ENCODE results near the gene ZNF311. TPM values are rescaled to one million over a fixed set of nuclear protein-coding genes. Genes with fewer than 3 reads are reported as not detected.

Gene ZNF311
- total and polyA plus RNA-seq, 2 of the 13 experiments (the other 11 are each of a cell fraction or from before 2014, with no cell fraction given) = not detected

GRCh38 chr6:29016559-29017427, 11.7 kb upstream of the ZNF311 start (continued):
- TF ChIP-seq, protein P1, sequence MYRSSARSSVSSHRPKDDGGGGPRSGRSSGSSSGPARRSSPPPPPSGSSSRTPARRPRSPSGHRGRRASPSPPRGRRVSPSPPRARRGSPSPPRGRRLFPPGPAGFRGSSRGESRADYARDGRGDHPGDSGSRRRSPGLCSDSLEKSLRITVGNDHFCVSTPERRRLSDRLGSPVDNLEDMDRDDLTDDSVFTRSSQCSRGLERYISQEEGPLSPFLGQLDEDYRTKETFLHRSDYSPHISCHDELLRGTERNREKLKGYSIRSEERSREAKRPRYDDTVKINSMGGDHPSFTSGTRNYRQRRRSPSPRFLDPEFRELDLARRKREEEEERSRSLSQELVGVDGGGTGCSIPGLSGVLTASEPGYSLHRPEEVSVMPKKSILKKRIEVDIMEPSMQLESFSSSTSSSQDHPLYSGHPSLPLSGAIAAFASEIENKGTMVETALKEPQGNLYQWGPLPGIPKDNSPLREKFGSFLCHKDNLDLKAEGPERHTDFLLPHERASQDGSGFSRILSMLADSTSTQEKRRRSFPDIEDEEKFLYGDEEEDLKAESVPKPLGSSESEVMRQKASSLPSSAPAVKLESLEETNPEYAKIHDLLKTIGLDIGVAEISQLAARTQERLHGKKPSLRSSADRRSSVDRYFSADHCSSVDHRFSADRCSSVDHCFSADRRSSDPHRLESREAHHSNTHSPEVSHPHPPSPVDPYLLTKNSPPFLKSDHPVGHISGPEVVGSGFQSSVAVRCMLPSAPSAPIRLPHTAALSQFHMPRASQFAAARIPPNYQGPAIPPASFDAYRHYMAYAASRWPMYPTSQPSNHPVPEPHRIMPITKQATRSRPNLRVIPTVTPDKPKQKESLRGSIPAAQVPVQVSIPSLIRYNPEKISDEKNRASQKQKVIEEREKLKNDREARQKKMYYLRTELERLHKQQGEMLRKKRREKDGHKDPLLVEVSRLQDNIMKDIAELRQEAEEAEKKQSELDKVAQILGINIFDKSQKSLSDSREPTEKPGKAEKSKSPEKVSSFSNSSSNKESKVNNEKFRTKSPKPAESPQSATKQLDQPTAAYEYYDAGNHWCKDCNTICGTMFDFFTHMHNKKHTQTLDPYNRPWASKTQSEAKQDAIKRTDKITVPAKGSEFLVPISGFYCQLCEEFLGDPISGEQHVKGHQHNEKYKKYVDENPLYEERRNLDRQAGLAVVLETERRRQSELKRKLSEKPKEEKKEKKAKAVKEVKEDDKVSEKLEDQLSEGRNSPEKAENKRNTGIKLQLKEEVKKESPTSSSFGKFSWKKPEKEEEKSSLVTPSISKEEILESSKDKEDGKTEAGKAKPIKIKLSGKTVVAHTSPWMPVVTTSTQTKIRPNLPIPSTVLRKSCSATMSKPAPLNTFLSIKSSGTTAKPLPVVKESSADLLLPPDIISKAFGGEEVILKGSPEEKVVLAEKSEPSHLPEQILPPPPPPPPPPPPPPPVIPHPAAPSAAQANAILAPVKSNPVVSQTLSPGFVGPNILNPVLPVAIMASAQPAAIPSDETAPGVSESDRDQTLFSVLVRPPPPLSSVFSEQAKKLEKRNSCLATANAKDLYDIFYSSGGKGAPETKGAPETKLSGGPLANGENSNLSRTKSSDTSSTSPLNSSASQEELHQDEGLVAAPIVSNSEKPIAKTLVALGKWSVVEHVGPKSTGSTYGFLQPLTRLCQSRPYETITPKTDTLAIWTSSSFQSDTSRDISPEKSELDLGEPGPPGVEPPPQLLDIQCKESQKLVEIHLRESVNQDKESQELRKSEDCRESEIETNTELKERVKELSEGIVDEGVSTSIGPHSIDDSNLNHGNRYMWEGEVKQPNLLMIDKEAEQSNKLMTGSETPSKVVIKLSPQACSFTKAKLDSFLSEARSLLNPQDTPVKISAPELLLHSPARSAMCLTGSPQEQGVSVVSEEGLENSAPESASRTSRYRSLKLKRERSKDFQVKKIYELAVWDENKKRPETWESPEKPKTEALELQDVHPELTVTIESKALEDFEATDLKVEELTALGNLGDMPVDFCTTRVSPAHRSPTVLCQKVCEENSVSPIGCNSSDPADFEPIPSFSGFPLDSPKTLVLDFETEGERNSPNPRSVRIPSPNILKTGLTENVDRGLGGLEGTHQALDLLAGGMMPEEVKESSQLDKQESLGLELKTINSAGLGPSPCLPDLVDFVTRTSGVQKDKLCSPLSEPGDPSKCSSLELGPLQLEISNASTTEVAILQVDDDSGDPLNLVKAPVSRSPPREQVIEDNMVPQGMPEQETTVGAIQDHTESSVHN (CRISPR knock-in tag; IDR thresholded peaks at IDR 0.05) = no peak
- TF ChIP-seq ZBTB42 (CRISPR knock-in tag; IDR thresholded peaks at IDR 0.05) (no peak), U2AF2 (IDR thresholded peaks at IDR 0.05; ENCODE audit: low read depth, low read length) (no peak), XBP1 (CRISPR knock-in tag; IDR thresholded peaks at IDR 0.05) (no peak; the same call in 1 of the 2 replicates), NR2F6 (IDR thresholded peaks at IDR 0.05) (0 out of 2 replicates have a peak, but pooled peaks have one; percentile 7), NR2F6 (CRISPR knock-in tag; IDR thresholded peaks at IDR 0.05) (no peak; the same call in 1 of the 2 replicates), ZNF883 (CRISPR knock-in tag; IDR thresholded peaks at IDR 0.05; ENCODE audit: not compliant biosample characterization) (peak; percentile 61), MLLT10 (CRISPR knock-in tag; IDR thresholded peaks at IDR 0.05) (no peak), ZBTB7B (CRISPR knock-in tag; IDR thresholded peaks at IDR 0.05) (peak; percentile 36; the same call in 1 of the 2 replicates), KDM3A (CRISPR knock-in tag; IDR thresholded peaks at IDR 0.05; ENCODE audit: low read depth) (peak; percentile 69; the same call in 1 of the 2 replicates), ZNF639 (CRISPR knock-in tag; conservative IDR thresholded peaks at IDR 0.05) (no peak), SAP130 (CRISPR knock-in tag; IDR thresholded peaks at IDR 0.05; ENCODE audit: low read depth) (peak; percentile 65)
- TF ChIP-seq, protein P2, sequence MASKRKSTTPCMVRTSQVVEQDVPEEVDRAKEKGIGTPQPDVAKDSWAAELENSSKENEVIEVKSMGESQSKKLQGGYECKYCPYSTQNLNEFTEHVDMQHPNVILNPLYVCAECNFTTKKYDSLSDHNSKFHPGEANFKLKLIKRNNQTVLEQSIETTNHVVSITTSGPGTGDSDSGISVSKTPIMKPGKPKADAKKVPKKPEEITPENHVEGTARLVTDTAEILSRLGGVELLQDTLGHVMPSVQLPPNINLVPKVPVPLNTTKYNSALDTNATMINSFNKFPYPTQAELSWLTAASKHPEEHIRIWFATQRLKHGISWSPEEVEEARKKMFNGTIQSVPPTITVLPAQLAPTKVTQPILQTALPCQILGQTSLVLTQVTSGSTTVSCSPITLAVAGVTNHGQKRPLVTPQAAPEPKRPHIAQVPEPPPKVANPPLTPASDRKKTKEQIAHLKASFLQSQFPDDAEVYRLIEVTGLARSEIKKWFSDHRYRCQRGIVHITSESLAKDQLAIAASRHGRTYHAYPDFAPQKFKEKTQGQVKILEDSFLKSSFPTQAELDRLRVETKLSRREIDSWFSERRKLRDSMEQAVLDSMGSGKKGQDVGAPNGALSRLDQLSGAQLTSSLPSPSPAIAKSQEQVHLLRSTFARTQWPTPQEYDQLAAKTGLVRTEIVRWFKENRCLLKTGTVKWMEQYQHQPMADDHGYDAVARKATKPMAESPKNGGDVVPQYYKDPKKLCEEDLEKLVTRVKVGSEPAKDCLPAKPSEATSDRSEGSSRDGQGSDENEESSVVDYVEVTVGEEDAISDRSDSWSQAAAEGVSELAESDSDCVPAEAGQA (IDR thresholded peaks at IDR 0.05; ENCODE audit: low read depth) = no peak
- TF ChIP-seq, protein P2 (CRISPR knock-in tag; IDR thresholded peaks at IDR 0.05; ENCODE audit: borderline replicate concordance) = peak; percentile 60; the same call in 1 of the 2 replicates
